ENCODE measurements around the gene FGGY. TPM values are rescaled to one million over a fixed set of nuclear protein-coding genes. Genes with fewer than 3 reads are reported as not detected.

The FGGY gene
- total and polyA plus RNA-seq, 8 donors = 6.2 to 27.0 (median 16.0) TPM

GRCh38 chr1:59305188-59305587, 8.3 kb downstream of the FGGY start:
- intact Hi-C loops (cut with DNase I) = no loop called here
- no peaks in the 10 kb centered on the region for H3K9me3 ChIP-seq
- H3K27me3 ChIP-seq = no peaks in the 10 kb centered on the region
- DNase-seq (no peak), FAIRE-seq (no peak), ATAC-seq (no peak)
- no peak overlapping the region for H3K4me3 ChIP-seq
- TF ChIP-seq CTCF (IDR thresholded peaks at IDR 0.05) = no peak
- no peaks in the 10 kb centered on the region for H3K36me3 ChIP-seq
- no peaks in the 10 kb centered on the region for H3K4me1 ChIP-seq
- no peak overlapping the region for H3K27ac ChIP-seq

GRCh38 chr1:59307591-59307990, 10.7 kb downstream of the FGGY start:
- Histone ChIP-seq H3K36me3 (no peaks in the 10 kb centered on the region), H3K27me3 (no peaks in the 10 kb centered on the region), H3K9me3 (no peaks in the 10 kb centered on the region), H3K4me1 (no peaks in the 10 kb centered on the region), H3K27ac (no peak overlapping the region), H3K4me3 (no peak overlapping the region)
- no peak for ATAC-seq
- FAIRE-seq = no peak
- DNase-seq = no peak
- intact Hi-C loops (cut with DNase I) = no loop called here
- TF ChIP-seq CTCF (IDR thresholded peaks at IDR 0.05) = no peak

GRCh38 chr1:59308839-59309238, 11.9 kb downstream of the FGGY start:
- H3K27ac ChIP-seq = no peak overlapping the region
- no peaks in the 10 kb centered on the region for H3K9me3 ChIP-seq
- H3K27me3 ChIP-seq = no peaks in the 10 kb centered on the region
- ATAC-seq = no peak
- no peaks in the 10 kb centered on the region for H3K36me3 ChIP-seq
- no peak for DNase-seq
- intact Hi-C loops (cut with DNase I) = no loop called here
- TF ChIP-seq CTCF (IDR thresholded peaks at IDR 0.05) = no peak
- H3K4me1 ChIP-seq = no peaks in the 10 kb centered on the region
- FAIRE-seq = peak; percentile 51
- no peak overlapping the region for H3K4me3 ChIP-seq

GRCh38 chr1:59309392-59309791, 12.5 kb downstream of the FGGY start:
- FAIRE-seq (no peak), ATAC-seq (no peak), DNase-seq (no peak)
- no peaks in the 10 kb centered on the region for H3K9me3 ChIP-seq
- TF ChIP-seq CTCF (IDR thresholded peaks at IDR 0.05) = no peak
- H3K4me3 ChIP-seq = no peak overlapping the region
- no peak overlapping the region for H3K27ac ChIP-seq
- H3K27me3 ChIP-seq = no peaks in the 10 kb centered on the region
- no peaks in the 10 kb centered on the region for H3K36me3 ChIP-seq
- no peaks in the 10 kb centered on the region for H3K4me1 ChIP-seq
- intact Hi-C loops (cut with DNase I) = no loop called here
- WGBS, 2 donors = 96 to 97% methylated on average over 5 of the region's 5 CpGs

GRCh38 chr1:59309795-59310548, 13.1 kb downstream of the FGGY start:
- ATAC-seq (no peak), FAIRE-seq (no peak), DNase-seq (no peak)
- H3K27me3 ChIP-seq = no peaks in the 10 kb centered on the region
- WGBS, 2 donors = 90 to 95% methylated on average over 5 of the region's 5 CpGs
- no peaks in the 10 kb centered on the region for H3K36me3 ChIP-seq
- no peak for TF ChIP-seq CTCF (IDR thresholded peaks at IDR 0.05)
- H3K4me1 ChIP-seq = no peaks in the 10 kb centered on the region
- H3K9me3 ChIP-seq = no peaks in the 10 kb centered on the region
- no peak overlapping the region for H3K4me3 ChIP-seq
- H3K27ac ChIP-seq = no peak overlapping the region
- intact Hi-C loops (cut with DNase I) = no loop called here
